MCF 10A (cell line): ENCODE data around the gene MAN1A1. TPM values are rescaled to one million over a fixed set of nuclear protein-coding genes. Genes with fewer than 3 reads are reported as not detected.

Source experiments
- BruUV-seq: library from RNA; stranded (reverse); fragments of 400-500 nt; replicated peaks from 2 replicates; lab custom pipeline; 2021; lab: Mats Ljungman, UMichigan
- CTCF ChIA-PET: fragments of 300-600 bp; sonication (Branson Sonifier 250); formaldehyde crosslinking; extraction: SDS; loops from one replicate; lab custom pipeline; 2021; ENCODE audit warnings: antibody characterized with exemption, inconsistent platforms; lab: Yijun Ruan, JAX
- POLR2A ChIA-PET: fragments of 300-600, 350-650 bp; sonication (Branson Sonifier 250); formaldehyde crosslinking; extraction: SDS; loops from one replicate; lab custom pipeline; 2020; ENCODE audit warnings: antibody characterized with exemption, inconsistent platforms; lab: Yijun Ruan, JAX
- DNase-seq: peaks from one replicate; pipeline ENCODE4 v3.0.0-alpha.2; 2018; ENCODE audit not compliant: unreplicated experiment
- H3K27ac Mint-ChIP-seq: one replicate; pipeline ENCODE4 v1.8.0; 2022; ENCODE audit warnings: mild to moderate bottlenecking, low read depth, mixed read lengths; ENCODE audit not compliant: unreplicated experiment
- H3K27me3 Mint-ChIP-seq: one replicate; pipeline ENCODE4 v1.8.0; 2022; ENCODE audit warnings: mixed read lengths; ENCODE audit not compliant: insufficient read depth, unreplicated experiment
- H3K36me3 Mint-ChIP-seq: one replicate; pipeline ENCODE4 v1.8.0; 2022; ENCODE audit warnings: mild to moderate bottlenecking, moderate library complexity, mixed read lengths; ENCODE audit not compliant: insufficient read depth, unreplicated experiment
- H3K4me1 Mint-ChIP-seq: one replicate; pipeline ENCODE4 v1.8.0; 2022; ENCODE audit warnings: mixed read lengths; ENCODE audit not compliant: insufficient read depth, unreplicated experiment
- H3K4me3 Mint-ChIP-seq: one replicate; pipeline ENCODE4 v1.8.0; 2022; ENCODE audit warnings: mild to moderate bottlenecking, moderate library complexity, mixed read lengths; ENCODE audit not compliant: unreplicated experiment
- H3K9me3 Mint-ChIP-seq: one replicate; pipeline ENCODE4 v1.8.0; 2022; ENCODE audit warnings: mixed read lengths; ENCODE audit not compliant: unreplicated experiment
- intact Hi-C: fragments of 100-400 bp; cut with micrococcal nuclease; formaldehyde crosslinking; loops from 2 replicates; pipeline ENCODE4 v1.14.1; 2022
- total RNA-seq: library from RNA; stranded (reverse); gene quantifications from 2 replicates; pipeline ENCODE4 v1.2.3, GENCODE V29; 2022
- TF ChIP-seq, protein P1 (sequence below): fragments of 200-600 bp; IDR thresholded peaks from one replicate; pipeline ENCODE4 v1.8.0; 2022; ENCODE audit warnings: antibody characterized with exemption, mild to moderate bottlenecking; ENCODE audit not compliant: unreplicated experiment

MAN1A1 gene
- total RNA-seq, 1 experiment from 2014 or later = 1.3 TPM

GRCh38 chr6:119140196-119141140 is 209.1 kb downstream of the MAN1A1 start:
- Mint-ChIP-seq H3K27ac (no peak overlapping the region), H3K9me3 (no peaks in the 10 kb centered on the region), H3K36me3 (peaks cover 9% of the 10 kb centered on the region), H3K4me3 (no peak overlapping the region), H3K4me1 (peaks cover 11% of the 10 kb centered on the region), H3K27me3 (no peaks in the 10 kb centered on the region)
- intact Hi-C loops = no loop called here
- ChIA-PET CTCF (interaction anchor here (1.0 to 2.6 kb wide), 3 partner anchors 9 to 1915 kb away, joined by 3 to 13 read pairs (median 7); no protein-coding TSS in a partner anchor), POLR2A (no interaction called here)
- TF ChIP-seq, protein P1, sequence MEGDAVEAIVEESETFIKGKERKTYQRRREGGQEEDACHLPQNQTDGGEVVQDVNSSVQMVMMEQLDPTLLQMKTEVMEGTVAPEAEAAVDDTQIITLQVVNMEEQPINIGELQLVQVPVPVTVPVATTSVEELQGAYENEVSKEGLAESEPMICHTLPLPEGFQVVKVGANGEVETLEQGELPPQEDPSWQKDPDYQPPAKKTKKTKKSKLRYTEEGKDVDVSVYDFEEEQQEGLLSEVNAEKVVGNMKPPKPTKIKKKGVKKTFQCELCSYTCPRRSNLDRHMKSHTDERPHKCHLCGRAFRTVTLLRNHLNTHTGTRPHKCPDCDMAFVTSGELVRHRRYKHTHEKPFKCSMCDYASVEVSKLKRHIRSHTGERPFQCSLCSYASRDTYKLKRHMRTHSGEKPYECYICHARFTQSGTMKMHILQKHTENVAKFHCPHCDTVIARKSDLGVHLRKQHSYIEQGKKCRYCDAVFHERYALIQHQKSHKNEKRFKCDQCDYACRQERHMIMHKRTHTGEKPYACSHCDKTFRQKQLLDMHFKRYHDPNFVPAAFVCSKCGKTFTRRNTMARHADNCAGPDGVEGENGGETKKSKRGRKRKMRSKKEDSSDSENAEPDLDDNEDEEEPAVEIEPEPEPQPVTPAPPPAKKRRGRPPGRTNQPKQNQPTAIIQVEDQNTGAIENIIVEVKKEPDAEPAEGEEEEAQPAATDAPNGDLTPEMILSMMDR = no peak
- no TSS peak for BruUV-seq
- no peak for DNase-seq

DNA sequence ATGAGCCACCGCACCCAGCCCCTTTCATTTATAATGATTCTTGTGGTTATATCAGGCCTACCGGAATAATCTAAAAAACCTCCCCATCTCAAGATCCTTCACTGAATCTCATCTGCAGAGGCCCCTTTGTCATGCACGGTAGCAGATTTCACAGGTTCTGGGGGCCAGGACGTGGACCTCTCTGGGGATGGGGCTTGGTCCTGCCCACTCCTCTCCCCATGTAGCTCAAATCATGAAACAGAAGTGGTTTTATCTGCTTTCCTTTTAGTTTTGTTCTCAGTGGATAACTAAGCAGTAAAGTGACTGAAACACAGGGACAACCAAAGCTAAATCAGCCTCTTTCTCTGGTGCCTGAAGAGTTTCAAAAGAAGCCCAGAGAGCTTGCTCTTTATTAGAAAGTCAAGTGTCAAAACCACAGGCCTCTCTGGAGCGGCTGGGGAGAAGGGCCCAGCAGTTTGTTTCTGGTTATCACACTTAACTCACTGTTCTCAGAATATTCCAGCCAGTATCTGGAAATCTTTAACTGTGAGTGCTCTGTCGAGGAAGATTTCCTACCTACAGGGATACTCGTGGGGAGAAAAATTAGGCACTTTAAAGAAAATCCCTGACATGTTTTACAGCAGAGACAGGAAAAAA is 210.5 kb downstream of the MAN1A1 start:
- POLR2A ChIA-PET = no interaction called here
- H3K9me3 Mint-ChIP-seq = no peaks in the 10 kb centered on the region
- BruUV-seq = no TSS peak

DNA sequence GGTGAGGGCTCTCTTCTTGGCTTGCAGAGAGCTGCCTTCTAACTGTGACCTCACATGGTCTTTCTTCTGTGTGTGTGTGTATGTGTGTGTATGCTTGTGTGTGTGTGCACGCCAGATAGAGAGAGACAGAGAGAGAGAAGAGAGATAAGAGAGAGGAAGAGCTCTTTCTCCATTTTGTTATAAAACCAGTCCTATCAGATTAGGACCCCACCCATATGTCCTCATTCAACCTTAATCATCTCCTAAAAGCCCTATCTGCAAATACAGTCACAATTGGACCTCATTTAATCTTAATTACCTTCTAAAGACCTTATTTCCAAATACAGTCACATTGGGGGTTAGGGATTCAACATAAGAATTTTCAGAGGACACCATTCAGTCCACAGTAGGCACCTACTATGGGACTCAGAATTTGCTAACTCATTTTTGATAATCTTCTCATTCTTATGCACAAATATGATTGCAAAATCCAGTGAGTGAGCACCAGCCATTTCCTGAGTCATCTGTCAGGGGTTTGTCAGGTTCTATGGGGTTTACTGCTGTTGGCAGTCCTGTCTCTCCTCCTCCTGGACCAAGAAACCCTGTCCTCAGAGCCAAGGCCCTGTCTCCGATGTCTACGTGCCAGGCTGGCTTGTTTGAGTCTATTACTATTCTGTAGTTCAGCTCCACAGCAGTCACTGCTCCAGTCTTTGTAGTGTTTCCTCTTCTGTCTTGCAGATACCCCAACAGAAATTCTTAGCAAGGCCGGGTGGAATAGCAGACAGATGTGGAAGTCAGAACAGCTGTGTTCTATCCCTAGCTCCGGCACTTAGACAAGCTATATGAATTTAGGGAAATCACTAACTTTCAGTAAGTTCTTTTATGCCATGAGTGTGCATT is 212.1 kb downstream of the MAN1A1 start:
- intact Hi-C loops = no loop called here
- H3K4me1 Mint-ChIP-seq = peaks cover 11% of the 10 kb centered on the region
- no peaks in the 10 kb centered on the region for H3K9me3 Mint-ChIP-seq
- ChIA-PET POLR2A (no interaction called here), CTCF (interaction anchor here (0.6 to 4.1 kb wide), 4 partner anchors 8 to 531 kb away, joined by 3 to 19 read pairs (median 8); no protein-coding TSS in a partner anchor)
- H3K36me3 Mint-ChIP-seq = peaks cover 3% of the 10 kb centered on the region
- BruUV-seq = no TSS peak
- DNase-seq = peak; percentile 74
- TF ChIP-seq, protein P1 = no peak
- no peak overlapping the region for H3K4me3 Mint-ChIP-seq
- no peaks in the 10 kb centered on the region for H3K27me3 Mint-ChIP-seq
- H3K27ac Mint-ChIP-seq = no peak overlapping the region

More for the DNA sequence above, 210.5 kb downstream of the MAN1A1 start:
- CTCF ChIA-PET = interaction anchor here (1.2 to 4.1 kb wide), 4 partner anchors 9 to 11 kb away, joined by 7 to 19 read pairs (median 12); no protein-coding TSS in a partner anchor
- H3K27ac Mint-ChIP-seq = no peak overlapping the region
- DNase-seq = no peak
- H3K4me1 Mint-ChIP-seq = peaks cover 11% of the 10 kb centered on the region
- no peak overlapping the region for H3K4me3 Mint-ChIP-seq
- intact Hi-C loops = no loop called here
- peaks cover 9% of the 10 kb centered on the region for H3K36me3 Mint-ChIP-seq
- no peaks in the 10 kb centered on the region for H3K27me3 Mint-ChIP-seq
- TF ChIP-seq, protein P1 = no peak
